GM12875 (cell line): ENCODE measurements around the gene TSHZ1.

Experiments used
- H3K4me3 ChIP-seq: one replicate; pipeline ENCODE4 v1.5.1; 2011; ENCODE audit warnings: low read depth, low read length, control low read depth
- TF ChIP-seq, protein P1 (sequence below): IDR thresholded peaks from 2 replicates; pipeline ENCODE4 v1.5.1; 2011; ENCODE audit warnings: low read depth, mild to moderate bottlenecking, control low read depth, inconsistent platforms, low read length, moderate library complexity, borderline replicate concordance; ENCODE audit not compliant: insufficient read depth

The TSHZ1 gene, protein sequence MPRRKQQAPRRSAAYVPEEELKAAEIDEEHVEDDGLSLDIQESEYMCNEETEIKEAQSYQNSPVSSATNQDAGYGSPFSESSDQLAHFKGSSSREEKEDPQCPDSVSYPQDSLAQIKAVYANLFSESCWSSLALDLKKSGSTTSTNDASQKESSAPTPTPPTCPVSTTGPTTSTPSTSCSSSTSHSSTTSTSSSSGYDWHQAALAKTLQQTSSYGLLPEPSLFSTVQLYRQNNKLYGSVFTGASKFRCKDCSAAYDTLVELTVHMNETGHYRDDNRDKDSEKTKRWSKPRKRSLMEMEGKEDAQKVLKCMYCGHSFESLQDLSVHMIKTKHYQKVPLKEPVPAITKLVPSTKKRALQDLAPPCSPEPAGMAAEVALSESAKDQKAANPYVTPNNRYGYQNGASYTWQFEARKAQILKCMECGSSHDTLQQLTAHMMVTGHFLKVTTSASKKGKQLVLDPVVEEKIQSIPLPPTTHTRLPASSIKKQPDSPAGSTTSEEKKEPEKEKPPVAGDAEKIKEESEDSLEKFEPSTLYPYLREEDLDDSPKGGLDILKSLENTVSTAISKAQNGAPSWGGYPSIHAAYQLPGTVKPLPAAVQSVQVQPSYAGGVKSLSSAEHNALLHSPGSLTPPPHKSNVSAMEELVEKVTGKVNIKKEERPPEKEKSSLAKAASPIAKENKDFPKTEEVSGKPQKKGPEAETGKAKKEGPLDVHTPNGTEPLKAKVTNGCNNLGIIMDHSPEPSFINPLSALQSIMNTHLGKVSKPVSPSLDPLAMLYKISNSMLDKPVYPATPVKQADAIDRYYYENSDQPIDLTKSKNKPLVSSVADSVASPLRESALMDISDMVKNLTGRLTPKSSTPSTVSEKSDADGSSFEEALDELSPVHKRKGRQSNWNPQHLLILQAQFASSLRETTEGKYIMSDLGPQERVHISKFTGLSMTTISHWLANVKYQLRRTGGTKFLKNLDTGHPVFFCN (N-terminal part only)

DNA sequence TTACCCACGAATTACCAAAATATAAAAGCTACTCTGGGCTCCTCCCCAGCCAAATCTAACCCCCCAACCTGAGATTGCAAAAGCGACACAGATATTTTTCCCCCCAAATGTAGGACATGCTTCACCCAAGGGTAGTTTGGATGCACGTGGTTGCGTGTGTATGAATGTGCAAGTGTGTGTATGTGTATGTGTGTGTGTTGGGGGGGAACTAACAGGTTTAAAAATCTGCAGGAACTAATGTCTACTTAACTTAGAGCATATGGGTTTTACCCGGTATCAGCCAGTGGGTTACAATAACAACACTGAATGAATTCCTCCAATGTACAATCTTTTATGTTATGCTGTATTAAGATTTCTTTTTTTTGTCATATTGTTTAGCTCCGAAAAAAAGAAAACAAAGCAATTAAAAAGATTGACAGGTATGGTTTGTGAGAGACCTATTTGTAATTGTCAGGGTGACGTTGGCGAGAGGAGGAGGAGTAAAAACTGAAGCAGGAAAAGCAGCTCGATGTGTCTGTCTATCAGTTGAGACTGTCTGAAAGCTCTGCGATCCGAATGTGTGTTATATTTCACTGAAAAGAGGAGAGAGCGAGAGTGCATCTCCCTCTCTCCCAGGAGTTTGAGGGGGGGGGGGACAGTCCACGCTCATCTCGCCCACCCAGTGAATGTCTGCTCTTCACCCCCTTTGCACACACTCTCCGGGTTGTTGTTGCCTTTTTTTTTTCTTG is at the start of gene TSHZ1:
Gene TSHZ1 (plus strand): TSS at position 524 of the 728 bp plus-strand sequence. CDS start 1,080 bp downstream, outside the sequence.
- TF ChIP-seq, protein P1, sequence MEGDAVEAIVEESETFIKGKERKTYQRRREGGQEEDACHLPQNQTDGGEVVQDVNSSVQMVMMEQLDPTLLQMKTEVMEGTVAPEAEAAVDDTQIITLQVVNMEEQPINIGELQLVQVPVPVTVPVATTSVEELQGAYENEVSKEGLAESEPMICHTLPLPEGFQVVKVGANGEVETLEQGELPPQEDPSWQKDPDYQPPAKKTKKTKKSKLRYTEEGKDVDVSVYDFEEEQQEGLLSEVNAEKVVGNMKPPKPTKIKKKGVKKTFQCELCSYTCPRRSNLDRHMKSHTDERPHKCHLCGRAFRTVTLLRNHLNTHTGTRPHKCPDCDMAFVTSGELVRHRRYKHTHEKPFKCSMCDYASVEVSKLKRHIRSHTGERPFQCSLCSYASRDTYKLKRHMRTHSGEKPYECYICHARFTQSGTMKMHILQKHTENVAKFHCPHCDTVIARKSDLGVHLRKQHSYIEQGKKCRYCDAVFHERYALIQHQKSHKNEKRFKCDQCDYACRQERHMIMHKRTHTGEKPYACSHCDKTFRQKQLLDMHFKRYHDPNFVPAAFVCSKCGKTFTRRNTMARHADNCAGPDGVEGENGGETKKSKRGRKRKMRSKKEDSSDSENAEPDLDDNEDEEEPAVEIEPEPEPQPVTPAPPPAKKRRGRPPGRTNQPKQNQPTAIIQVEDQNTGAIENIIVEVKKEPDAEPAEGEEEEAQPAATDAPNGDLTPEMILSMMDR, result no peak

GRCh38 chr18:75161256-75162028 is 49.2 kb upstream of the TSHZ1 start:
- TF ChIP-seq, protein P1, result no peak
- peak overlapping the region; percentile 45 for H3K4me3 ChIP-seq

More for the DNA sequence above, at the start of gene TSHZ1:
- H3K4me3 ChIP-seq, result peak within 1 kb of the TSS; percentile 88

DNA sequence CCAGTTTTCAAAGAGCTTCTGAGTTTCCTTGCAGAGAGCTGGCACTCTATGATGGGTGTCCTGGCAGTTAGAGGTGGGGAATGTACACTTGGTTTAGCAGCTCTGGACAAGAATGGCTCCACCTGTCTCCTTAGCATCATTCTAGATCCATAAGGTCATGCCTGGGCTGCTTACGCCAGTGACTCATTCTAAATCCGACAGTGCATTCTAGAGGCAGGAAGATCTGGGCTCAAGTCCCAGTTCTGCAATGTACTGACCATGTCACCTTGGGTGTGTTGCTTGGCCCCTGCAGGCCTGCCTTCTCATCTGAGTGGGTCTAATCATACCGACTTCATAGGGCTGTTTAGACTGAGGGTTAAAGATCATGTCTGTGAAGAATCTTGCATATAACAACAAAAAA is 48.1 kb upstream of the TSHZ1 start:
- TF ChIP-seq, protein P1, result no peak
- H3K4me3 ChIP-seq, result no peak overlapping the region

DNA sequence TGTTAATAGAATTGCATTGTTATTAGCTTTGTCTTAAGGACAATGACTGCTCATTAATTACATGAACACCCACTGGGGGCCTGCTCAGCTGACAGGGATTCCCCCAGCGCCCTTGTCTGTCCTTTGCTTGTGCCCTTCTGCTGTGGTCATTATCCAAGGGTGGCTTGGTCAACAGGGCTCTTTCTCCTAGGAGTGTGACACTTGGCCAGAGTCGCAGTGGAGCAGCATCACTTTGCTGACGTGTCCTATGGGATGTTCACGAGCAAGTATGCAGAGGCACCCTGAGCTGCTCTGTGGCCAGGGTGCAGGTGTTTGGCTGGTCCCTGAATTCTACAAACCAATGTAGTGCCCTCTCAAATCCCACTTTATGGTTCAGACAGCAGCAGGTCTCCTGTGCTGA is 47.6 kb upstream of the TSHZ1 start:
- TF ChIP-seq, protein P1, result no peak
- no peak overlapping the region for H3K4me3 ChIP-seq

DNA sequence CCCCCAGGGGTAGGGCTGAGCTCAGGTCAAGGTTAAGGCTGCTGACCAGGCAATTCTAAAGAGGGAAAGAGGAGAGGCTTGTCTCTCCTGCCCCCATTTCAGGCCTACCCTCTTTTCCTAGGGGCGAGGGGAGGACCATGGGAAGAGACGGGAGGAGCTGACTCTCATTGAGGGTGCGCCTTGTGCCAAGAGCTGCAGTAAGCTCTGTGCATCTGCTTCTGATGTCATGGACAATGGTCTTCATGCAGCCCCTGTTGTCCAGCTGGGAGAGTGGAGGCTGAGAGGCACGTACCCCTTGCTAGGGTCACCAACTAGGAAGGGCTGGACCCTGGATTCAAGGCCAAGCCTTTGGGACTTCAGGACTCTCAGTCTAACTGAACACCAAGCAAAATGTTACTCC is 46.9 kb upstream of the TSHZ1 start:
- TF ChIP-seq, protein P1, result no peak
- no peak overlapping the region for H3K4me3 ChIP-seq

DNA sequence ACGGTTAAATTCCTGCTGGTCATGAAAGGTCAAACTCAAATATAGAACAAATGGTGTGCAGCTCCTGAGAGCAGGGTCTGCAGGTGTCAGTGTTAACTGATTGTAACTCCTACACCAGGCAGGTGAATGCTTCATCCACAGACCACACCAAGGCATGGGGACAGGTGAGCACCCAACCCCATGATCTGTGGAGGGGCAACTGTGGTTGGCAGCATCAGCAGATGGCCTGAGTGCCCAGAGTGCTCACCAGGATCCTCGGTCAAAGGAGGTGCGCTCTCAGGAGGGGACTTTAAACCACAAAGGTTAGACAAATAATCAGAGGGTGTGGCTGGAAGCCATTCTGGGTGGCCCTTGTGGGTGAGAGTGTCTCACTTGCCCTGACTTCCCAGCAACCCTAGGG is 46.1 kb upstream of the TSHZ1 start:
- no peak overlapping the region for H3K4me3 ChIP-seq
- TF ChIP-seq, protein P1, result no peak
